HG02642 (cell line): ENCODE data around the gene SEMA4D.

Experiments
- ATAC-seq: cut with Tn5 transposase; IDR thresholded peaks from one replicate; pipeline ENCODE4 v1.9.1; 2021; ENCODE audit warnings: mild to moderate bottlenecking; ENCODE audit not compliant: unreplicated experiment, poor library complexity

Gene SEMA4D

DNA sequence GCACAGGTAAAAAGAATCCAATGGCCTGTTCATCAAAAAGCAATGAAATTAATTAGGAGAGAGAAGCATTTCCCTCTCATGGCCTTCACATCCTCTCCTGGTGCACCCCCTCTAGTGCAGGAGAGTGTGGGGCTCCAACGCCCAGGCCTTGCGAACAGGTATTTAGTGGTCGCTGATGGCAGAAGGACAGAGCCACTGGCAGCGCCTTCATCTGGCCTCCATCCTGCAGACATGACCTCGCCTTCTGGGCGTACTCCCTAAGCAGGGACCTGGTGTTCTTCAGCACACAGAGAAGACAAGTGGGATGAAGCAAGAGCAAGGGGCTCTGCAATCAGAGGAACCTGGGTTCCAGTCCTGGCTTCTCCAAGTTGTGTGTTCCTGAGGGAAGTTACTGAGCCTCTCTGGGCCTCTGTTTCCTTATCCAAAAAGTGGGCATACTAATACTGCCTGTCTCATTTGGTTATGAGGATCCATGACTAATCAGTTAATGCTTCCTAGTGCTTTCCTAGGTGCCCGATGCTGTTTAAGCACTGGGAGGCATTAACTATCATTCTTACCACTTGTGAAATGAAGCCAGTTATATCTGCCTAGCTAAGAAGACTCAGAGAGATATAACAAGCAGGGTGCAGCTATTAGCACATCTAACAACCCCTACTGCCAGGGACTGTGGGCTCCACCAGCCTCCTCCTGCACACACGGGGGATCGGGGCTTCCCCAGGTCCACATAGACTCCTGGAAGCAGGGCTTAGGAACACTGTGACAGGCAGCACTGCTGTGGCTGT lies 77.3 kb downstream of the SEMA4D start:
- ATAC-seq, result no peak

- ATAC-seq, result no peak
Observed at GRCh38 chr9:89419978-89420394, 77.9 kb downstream of the SEMA4D start.

DNA sequence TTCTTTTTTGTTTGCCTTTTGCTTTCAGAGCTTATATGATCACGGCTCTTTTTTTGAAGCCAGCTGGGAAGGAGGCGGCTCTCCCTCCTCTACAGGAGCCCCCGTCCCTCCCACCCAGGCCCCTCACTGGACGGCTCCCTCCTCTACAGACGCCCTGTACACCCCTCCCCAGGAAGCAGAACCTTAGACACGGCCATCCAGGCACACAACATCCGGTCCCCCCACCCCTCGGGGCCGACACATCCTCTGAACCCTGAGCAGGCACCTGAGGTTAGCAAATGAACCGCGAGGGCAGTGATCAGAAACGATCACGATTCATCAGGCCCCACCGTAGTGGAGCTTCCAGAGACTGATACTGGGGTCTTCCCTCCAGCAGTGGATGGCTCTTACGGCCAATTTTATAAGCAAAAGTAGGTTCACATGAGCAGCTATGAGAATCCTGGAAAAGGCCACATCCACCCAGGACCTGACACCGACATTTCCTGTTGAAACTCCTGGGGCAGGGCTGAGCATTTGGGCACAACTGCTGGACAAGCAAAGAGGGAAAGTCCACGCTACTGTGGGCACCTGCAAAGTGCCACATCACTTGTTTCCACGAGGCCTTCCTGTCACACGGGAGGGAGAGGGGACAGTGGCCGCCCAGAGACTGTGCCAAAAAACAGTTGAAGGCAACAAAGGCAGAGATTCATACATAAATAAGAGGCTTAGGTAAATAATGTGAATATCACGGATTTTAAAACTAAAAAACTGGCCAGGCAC lies 78.9 kb downstream of the SEMA4D start:
- peak; percentile 66 for ATAC-seq

- no peak for ATAC-seq
Observed at GRCh38 chr9:89418474-89418845, 79.5 kb downstream of the SEMA4D start.

GRCh38 chr9:89417832-89418473 lies 80.0 kb downstream of the SEMA4D start:
- ATAC-seq, result no peak

GRCh38 chr9:89414670-89415324 lies 83.1 kb downstream of the SEMA4D start:
- ATAC-seq, result no peak

GRCh38 chr9:89413963-89414638 lies 83.8 kb downstream of the SEMA4D start:
- ATAC-seq, result no peak

GRCh38 chr9:89412951-89413350 lies 85.0 kb downstream of the SEMA4D start:
- no peak for ATAC-seq

DNA sequence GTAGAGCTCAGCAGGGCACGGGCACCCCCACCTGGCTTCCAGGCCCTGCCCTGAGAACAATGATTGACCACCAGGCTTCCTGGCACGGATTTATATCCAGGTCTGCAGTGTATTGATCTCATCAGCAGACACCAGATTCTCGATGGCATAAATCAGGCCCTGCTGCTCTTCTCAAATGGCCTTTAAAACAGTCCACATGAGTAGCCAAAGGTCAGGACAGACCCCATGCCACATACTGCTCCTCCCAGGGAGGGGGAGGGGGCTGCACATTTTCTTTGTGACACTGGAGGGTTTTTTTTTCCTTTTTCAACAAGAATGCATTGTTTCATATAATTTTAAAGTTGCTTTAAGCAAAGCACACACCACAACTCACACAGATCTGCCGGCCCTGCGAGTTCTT lies 85.4 kb downstream of the SEMA4D start:
- ATAC-seq, result no peak

- no peak for ATAC-seq
Observed at GRCh38 chr9:89411759-89412158, 86.2 kb downstream of the SEMA4D start.

DNA sequence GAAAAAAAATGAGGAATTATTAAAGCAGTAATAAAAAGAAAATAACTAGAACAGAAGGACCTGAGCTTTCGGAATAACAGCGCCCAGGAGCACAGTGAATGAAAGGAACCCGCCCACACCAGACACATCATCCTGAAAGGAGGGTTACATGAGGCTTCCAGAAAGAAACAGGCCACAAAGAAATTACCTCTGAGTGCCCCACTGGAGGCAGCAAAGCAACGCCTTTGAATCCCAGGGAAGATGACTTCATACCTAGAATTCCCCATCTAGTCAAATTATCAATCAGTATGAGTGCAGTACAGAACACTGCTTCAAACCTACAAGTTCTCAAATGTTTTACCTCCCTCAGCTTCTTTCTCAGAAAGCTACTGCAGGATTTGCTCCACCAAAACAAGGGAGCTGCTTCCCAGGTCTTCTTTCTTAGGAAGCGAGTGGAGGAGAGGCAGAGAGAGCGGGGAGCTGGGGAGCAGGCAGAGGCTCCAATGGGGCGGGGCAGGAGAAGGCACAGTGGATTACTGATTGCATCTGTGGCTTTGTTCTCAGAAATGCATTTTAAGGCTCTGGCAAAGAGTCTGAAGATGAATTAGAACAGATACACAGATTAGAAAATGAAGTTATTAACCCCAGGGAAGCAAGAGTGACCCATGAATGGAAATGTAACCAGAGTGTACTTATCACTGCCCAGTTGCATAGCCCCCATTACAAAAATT lies 87.1 kb downstream of the SEMA4D start:
- ATAC-seq, result peak; percentile 50

DNA sequence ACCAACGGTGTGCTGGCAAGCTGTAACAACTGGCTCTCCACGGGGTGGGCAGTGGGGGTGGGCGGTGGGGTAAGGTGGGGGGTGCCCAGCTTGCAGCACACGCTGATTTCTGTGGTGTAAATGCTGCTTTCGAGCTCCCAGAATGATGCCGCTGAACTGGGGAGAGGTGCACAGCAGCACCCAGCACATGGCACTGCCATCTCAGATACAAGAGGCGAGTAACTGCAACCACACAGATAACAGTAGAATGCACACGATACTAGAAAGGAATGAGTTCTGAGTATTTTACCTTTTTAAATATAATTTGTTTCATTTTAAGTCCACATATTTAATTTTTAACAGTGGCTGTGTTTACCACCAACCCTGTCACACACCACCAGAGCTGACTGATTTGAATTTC lies 87.9 kb downstream of the SEMA4D start:
- ATAC-seq, result no peak

DNA sequence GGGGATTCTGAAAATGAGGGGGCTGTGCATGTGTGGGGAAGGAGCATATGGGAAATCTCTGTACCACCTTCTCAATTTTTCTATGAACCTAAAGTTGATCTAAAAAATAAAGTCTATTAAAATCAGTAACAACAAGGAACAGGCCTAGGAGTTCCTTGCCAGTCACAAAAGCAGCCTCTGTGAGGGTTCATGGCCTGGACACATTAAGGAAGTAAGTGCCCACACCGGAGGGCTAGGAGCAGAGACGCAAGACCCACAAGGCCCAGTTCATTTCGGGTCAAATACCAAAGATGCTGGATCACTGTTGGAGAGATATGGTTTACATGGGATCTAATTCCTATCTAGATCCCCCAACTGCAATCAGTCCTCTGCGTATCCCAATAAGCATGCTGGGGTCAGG lies 88.4 kb downstream of the SEMA4D start:
- ATAC-seq, result no peak

DNA sequence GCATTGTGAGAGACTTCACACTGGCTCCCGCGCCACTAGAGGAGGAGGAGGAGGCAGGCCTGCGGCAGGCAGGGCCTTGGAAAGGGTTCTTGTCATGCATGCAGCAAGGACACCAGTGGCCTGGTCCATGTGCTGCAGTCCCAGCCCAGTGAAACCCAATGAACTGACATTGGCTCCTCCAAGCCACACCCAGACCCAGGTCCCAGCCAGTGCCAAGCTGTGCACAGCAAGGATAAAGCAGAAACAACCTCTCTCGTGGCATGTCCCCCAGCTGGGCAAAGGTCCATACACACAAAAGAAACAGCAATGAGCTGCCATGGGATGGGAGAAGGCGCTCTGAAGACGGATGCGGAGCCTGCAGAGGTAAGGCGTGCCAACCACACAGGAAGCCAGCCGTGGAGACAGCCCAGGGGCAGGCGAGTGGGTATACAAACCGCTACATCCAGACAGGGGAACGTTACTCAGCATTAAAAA lies 89.2 kb downstream of the SEMA4D start:
- ATAC-seq, result no peak

DNA sequence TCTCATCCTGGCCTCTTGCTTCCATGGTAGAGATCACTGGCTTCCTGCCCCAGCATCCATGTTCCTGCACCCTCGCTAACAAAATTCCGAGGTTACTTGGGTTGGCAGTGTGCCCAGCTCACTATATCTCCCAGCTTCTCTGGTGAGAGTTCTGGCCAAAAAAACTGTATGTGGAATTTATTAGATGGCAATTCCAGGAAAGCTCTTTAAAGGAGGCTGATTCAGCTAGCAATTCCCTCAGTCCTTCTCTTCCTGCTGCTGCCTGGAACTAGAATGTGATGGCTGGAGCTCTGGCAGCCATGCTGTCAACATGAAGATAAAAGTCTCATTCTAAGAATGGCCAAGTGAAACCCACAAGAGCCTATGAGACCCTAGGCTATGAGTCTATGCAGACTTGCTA lies 90.8 kb downstream of the SEMA4D start:
- no peak for ATAC-seq

DNA sequence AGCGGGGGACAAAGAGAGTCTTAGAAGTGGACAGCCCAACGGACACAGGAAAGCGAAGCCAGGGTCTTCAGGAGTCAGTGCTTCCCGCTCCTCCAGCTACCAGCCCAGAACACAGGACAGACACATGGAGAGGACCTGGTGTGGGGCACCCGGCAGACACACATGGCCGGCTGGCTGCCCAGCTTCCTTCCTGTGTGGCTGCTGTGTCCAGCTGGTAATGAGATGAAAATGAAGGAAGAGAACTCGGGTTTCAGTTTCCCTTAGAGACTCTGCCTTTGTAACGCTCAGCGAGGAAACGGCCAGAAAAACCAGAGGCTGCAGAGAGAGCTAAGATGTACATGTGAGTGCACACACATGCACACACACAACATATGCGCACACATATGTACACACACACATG lies 92.1 kb downstream of the SEMA4D start:
- peak; percentile 55 for ATAC-seq

DNA sequence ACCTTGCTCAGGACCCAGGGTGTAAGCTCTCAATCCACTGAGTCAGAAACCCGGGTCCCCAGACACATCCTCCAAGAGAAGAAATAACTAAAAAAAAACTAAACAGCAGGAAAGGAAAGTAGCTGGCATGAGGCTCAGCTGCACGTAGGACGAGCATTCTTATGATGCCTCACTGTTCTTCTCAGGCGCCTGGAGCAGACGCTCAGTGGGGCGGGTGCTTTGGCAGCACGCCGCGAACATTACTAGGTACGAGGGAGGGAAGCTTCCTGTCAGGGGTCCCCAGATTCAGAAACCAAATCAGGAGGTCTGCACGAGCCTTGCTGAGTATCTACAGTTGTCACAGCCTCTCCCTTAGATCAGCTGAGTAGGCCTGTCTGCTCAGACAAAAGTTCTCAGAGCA lies 93.8 kb downstream of the SEMA4D start:
- ATAC-seq, result no peak

DNA sequence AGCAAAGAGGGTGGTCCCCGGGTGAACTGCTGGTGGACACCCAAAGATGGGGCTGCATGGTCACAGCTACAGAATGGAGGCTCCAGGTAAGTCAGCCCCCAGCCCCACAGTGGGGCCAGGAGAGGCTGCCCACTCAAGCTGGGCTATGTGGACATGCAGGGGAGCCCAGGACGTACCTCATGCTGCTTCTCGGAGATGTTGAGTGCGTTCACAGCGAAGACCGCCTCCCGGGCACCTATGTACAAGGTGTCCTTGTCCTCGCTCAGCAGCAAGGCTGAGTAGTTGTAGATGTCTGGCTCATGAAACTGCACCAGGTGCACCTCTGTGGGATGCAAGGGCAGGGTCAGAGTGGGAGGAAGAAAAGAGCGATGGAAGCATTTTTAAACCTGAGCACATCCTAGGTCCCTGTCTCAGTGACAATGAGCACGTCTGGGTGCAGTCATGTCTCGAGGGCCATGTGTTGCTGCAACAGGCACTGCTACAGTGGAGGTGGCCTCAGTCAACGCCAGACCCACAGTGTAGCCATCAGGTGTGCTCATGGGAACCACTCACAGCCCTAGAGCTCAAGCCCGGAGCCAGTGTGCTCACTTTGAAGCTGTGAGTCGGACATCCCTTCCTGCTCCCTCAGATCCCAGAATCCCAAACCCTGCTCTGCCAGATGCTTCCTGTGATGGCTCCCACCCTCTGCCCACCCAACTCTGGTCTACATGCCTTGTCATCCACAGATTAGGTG lies 95.1 kb downstream of the SEMA4D start:
- no peak for ATAC-seq
